ENCODE measurements around the gene FBXO31.
A peak's percentile ranks its signal among the peaks of the same experiment; 100 is the strongest.
"Not testable (repeated sequence)": the region's sequence is repeated elsewhere in the genome, so short reads cannot be mapped to it uniquely, and the experiment has no call there.

FBXO31 gene

DNA sequence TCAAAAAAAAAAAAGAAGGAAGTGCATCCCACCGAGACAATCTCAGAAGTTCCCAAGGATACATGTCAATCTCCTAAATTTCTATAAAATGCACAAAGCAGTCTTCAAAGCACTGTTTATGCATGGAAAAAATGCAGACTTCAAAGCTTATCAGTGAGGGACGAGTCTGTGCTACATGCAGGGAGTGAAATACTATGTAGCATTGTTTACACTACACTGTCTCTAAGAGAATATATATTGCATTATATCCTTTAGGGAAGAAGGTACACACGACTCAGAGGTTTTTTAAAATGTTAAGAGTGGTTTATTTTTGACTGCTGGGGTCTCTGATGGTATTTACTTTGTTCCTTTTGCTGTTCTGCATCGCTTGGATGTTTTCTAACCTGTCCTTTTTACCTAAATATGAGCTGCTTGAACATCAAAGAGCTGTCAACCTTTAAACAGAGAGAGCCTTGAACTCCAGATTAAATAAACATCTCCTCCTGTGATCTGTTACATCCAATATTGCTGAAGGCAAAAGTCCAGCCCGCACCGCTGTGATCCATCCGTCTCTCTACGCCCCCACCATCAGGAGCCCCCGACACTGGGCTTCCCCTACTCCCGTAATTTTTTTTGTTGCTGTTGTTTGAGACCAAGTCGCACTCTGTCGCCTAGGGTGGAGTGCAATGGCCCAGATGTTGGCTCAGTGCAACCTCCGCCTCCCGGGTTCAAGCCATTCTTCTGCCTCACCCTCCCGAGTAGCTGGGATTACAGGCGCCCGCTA lies 1.4 kb downstream of the FBXO31 start:
- no peak for DNase-seq

- DNase-seq: no peak
These were observed 2.7 kb downstream of the FBXO31 start for GRCh38 chr16:87380881-87381280.

DNA sequence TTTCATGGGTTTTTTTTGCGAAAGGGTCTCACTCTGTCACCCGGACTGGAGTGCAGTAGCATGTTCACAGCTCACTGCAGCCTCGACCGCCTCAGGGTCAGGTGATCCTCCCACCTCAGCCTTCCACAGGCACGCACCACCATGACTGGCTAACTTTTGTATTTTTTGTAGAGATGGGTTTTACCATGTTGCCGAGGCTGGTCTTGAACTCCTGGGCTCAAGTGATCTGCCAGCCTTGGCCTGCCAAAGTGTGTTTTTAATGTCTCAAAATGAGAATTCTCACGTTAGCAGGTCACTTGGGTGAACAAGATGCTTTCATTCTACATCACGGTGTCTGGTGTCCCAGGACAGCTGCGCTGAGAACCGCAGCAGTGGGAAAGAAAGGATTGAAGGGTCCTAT lies 3.2 kb downstream of the FBXO31 start:
- peak; percentile 8 for DNase-seq

- not testable (repeated sequence) for DNase-seq
These were observed 4.2 kb downstream of the FBXO31 start for GRCh38 chr16:87379312-87379752.

- DNase-seq: no peak
These were observed 6.9 kb downstream of the FBXO31 start for GRCh38 chr16:87376660-87377059.

GRCh38 chr16:87375426-87376135 lies 8.0 kb downstream of the FBXO31 start:
- DNase-seq: no peak

DNA sequence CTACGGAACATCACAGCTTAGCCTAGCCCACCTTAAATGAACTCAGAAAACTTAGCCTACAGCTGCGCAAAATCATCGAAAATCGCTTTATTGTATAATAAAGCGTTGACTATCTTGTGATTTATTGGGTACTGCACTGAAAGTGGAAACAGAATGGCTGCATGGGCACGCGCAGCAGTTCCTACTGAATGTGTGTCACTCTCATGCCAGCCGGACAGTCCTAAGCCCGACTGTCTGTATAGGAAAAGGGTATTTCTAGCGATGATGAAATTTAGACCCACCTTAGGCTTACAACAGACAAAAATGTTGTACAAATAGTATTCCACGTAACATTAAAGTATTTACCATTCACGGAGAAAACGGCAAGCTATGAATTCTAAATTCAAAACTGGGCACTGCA lies 9.3 kb downstream of the FBXO31 start:
- DNase-seq: no peak

DNA sequence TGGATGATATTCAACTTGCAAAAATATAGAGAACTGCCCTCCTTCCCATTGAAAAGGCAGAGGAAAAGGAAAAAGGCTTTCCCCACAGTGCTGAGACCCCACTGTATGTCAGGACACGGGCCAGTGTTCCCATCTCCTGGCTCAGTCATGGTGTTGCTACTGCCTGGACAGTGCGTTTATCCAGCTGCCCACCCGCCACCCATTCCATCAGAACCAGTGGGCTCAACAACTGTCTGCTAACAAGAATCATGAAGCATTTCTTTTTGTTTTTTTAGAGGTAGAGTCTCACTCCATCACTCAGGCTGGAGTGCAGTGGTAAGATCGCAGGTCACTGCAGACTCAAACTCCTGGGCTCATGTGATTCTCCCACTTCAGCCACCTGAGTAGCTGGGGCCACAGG lies 11.3 kb downstream of the FBXO31 start:
- DNase-seq: no peak

DNA sequence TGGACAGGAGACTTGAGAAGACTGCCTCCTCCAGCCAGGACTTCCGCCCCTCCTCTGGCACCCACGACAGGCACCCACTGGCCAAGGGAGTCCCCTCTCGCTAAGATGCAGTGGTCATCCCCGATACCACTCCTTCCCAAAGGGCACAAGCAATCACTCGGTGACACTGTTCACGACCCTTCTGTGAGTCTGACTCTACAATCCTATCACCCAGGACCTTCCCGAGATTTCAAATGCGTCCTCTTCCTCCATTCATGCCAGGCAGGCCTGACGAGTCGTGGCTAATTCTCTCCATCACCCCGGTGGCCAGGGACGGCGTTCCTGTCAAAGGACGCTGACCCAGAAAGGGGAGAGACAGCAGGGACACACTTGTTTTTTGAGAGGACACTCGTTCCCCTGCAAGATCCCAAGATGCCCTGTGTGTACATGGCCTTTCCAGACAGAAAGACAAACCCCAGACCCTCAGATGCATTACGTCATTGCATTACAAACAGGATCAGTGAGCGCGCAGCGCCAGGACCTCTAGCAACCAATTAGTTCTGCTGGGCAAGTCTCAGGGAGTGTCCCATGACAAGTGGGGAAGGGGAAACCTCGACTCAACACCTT lies 12.2 kb downstream of the FBXO31 start:
- DNase-seq: no peak

DNA sequence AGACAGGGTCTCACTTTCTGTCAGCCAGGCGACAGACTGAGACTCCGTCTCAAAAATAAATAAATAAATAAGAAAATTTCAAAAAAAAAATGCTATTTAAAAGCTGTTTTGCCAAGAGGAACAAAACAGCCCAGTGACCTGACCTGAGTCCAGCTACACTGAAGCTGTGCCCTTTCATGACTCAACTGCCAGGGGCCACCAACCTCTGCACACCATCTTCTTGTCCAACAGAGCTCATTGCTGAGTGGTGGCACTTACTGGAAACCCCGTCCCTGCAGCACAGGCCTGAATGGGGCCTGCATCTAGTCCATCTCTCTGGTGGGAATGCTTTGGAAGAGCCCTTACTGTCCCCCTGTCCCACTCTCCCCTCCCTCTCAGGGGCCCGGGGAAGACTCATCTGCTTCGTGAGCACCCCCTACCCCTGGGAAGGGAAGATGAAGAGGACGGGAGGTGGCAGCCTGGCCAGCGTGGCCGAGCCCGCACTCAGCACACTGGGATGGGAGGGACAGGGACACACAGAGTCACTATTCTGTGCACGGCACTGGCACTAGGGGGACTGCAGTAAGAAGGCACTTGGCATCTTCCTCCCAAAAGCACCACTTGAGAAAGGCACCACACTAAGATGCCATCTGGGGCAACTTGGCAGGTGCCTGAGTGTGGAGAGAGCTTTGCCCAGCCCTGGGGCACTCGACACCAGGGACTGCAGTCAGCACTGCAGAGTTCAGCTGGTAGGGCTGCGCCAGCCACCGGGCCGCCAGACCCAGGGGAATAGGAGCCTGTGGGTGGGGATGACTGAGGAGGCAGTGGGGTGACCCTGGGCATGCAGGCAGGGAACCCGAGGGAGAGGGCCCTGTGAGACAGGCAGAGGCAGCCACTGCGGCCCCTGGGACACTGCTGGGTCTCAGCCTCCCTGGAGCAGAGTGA lies 13.5 kb downstream of the FBXO31 start:
- DNase-seq: no peak

- no peak for DNase-seq
These were observed 14.3 kb downstream of the FBXO31 start for GRCh38 chr16:87369117-87369765.

DNA sequence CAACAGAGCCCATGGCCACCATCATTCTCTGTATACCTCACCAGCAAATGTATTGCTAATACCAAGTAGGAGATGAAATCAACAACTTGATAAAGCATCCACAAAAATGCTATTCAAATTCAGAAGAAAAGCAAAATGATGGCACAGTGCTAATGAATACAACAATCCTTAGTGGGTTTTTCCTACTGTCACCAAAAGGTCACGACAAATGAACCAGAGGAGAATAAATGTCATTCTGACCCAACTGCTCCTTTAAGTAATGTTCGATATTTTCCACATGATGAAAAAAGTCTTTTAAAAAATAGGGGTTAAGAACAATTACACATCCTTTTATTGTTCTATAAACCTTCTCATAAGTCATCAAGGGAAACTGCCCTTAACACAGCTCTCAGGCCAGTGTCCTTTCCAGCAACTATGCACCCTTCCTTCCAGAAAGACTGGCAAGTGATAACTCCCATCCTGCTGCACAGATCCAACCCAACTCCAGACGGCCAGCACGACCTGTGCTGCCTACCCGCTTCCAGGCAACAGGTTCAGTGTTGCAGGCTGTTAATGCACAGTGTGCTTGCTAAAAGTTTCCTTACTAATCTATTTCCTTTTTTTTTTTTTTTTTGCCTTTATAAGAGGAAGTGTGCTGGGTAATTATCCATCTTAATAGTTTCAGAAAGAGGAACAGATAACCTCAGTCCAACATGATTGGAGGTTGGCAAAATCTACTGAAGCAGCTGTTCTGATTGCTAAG lies 15.4 kb downstream of the FBXO31 start:
- no peak for DNase-seq

DNA sequence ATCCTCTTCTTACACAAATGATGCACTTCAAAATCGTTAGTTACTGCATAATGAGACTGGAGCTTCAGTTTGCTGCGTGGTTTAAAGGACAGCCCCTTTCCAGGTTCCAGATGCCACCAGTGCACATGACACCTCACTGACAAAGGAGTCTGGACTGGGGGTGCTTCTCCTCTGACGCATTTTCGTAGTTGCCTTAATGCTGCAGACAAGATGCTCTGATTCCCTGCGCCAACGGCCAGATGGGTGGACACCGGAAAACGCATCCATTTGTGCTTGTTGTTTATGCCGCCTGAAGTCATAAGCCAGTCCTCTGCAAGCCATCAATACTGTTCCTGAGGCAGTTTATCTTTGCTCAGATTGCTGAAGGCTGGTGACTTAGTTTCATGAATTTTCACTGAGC lies 16.0 kb downstream of the FBXO31 start:
- no peak for DNase-seq

GRCh38 chr16:87366930-87367329 lies 16.6 kb downstream of the FBXO31 start:
- DNase-seq: no peak

- DNase-seq: no peak
These were observed 17.3 kb downstream of the FBXO31 start for GRCh38 chr16:87366288-87366687.

DNA sequence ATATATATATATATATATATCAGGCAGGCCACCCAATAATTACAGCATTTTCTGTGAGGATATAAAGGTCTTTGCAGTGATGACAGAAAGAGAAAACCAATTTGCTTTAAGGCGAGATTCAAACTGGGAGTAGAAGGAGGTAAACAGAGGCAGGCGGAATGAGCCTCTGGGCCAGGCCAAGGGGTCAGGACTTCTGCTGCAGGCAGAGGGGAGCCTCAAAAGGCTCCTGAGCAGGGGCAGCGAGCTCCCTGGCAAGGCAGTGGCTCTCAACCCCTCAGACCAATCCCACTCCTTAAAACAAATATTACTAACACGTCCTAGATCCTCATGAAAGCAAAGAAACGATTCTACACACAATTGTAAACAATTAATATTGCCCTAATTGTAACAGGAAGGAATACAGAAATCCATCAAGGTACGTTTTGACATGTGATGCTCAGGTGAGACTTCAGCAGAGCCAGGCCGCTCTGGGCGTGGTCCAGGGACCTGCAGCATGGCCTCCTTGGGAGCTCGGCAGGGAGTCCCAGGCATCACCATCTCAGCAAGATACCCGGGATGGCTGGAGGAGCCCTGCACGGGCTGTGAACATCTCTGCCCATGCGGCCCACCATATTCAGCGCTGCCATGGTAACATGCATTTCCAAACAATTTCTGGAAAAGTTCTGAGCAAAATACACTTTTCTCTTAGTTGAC lies 18.4 kb downstream of the FBXO31 start:
- DNase-seq: no peak

- DNase-seq: no peak
These were observed 19.7 kb downstream of the FBXO31 start for GRCh38 chr16:87363771-87364455.

GRCh38 chr16:87362828-87363559 lies 20.6 kb downstream of the FBXO31 start:
- DNase-seq: not testable (repeated sequence)

- no peak for DNase-seq
These were observed 21.5 kb downstream of the FBXO31 start for GRCh38 chr16:87361916-87362619.

All from activated naive CD4-positive, alpha-beta T cell treated with Interleukin-2 at 50 U/mL for 16 hours (primary cell).